Activated CD8-positive, alpha-beta memory T cell treated with anti-CD3 and anti-CD28 coated beads, Interleukin-2, amount 50 U/mL, for 24 hours (primary cell): ENCODE data around the gene NLRP4.

Experiments
- DNase-seq: peaks from one replicate; pipeline ENCODE4 v3.0.0-alpha.2; 2020; ENCODE audit errors: extremely low read depth

NLRP4 gene

GRCh38 chr19:55836340-55836739 is at the start of gene NLRP4:
TSS of gene NLRP4 (plus strand) at chr19:55836540. CDS start at chr19:55852081, 15,541 bp downstream.
- no peak for DNase-seq

- no peak for DNase-seq
These were observed 41.3 kb upstream of the NLRP4 start for GRCh38 chr19:55795021-55795420.

- no peak for DNase-seq
These were observed 34.9 kb upstream of the NLRP4 start for GRCh38 chr19:55801416-55801815.

GRCh38 chr19:55802281-55802680 is 34.1 kb upstream of the NLRP4 start:
- DNase-seq: no peak

GRCh38 chr19:55809381-55810058 is 26.8 kb upstream of the NLRP4 start:
- no peak for DNase-seq

GRCh38 chr19:55811340-55811739 is 25.0 kb upstream of the NLRP4 start:
- no peak for DNase-seq

- no peak for DNase-seq
These were observed 23.9 kb upstream of the NLRP4 start for GRCh38 chr19:55812449-55812848.

GRCh38 chr19:55813906-55814305 is 22.4 kb upstream of the NLRP4 start:
- DNase-seq: no peak

- no peak for DNase-seq
These were observed 16.3 kb upstream of the NLRP4 start for GRCh38 chr19:55820037-55820436.

GRCh38 chr19:55830656-55831055 is 5.7 kb upstream of the NLRP4 start:
- DNase-seq: no peak

- no peak for DNase-seq
These were observed 4.5 kb upstream of the NLRP4 start, which contains the start of gene NLRP11 for GRCh38 chr19:55831846-55832245. TSS of gene NLRP11 (minus strand) at chr19:55831999. CDS start at chr19:55818174, 13,825 bp downstream.

GRCh38 chr19:55832676-55833075 is 3.7 kb upstream of the NLRP4 start:
- DNase-seq: no peak

- DNase-seq: no peak
These were observed 1.9 kb downstream of the NLRP4 start for GRCh38 chr19:55838251-55838650.

- no peak for DNase-seq
These were observed 2.6 kb downstream of the NLRP4 start for GRCh38 chr19:55838906-55839305.

GRCh38 chr19:55855160-55855559 is 18.8 kb downstream of the NLRP4 start:
- DNase-seq: no peak

- no peak for DNase-seq
These were observed 20.8 kb downstream of the NLRP4 start for GRCh38 chr19:55857149-55857548.

GRCh38 chr19:55857974-55858373 is 21.6 kb downstream of the NLRP4 start:
- DNase-seq: no peak

GRCh38 chr19:55858401-55858800 is 22.1 kb downstream of the NLRP4 start:
- DNase-seq: no peak

GRCh38 chr19:55858969-55859368 is 22.6 kb downstream of the NLRP4 start:
- DNase-seq: no peak

GRCh38 chr19:55866521-55866920 is 30.2 kb downstream of the NLRP4 start:
- DNase-seq: no peak

GRCh38 chr19:55867101-55867500 is 30.8 kb downstream of the NLRP4 start:
- DNase-seq: no peak

GRCh38 chr19:55870736-55871135 is 34.4 kb downstream of the NLRP4 start:
- no peak for DNase-seq

- no peak for DNase-seq
These were observed 40.9 kb downstream of the NLRP4 start for GRCh38 chr19:55877211-55877610.

- DNase-seq: no peak
These were observed 46.3 kb downstream of the NLRP4 start for GRCh38 chr19:55882626-55883025.
